Neural cell (in vitro differentiated cells): ENCODE measurements around the gene GIPC1. TPM values are rescaled to one million over a fixed set of nuclear protein-coding genes. Genes with fewer than 3 reads are reported as not detected.

Experiments used
- H2AFZ ChIP-seq: fragments of 200-600, 300-800 bp; sonication (generic), shearing (Covaris generic); 2 replicates; pipeline ENCODE4 v1.6.0; 2014; ENCODE audit warnings: low read depth, mild to moderate bottlenecking, antibody characterized with exemption, low read length, moderate library complexity
- H3F3A ChIP-seq: fragments of 200-600 bp; shearing (Covaris generic); 2 replicates; pipeline ENCODE4 v1.6.1; 2016; ENCODE audit warnings: mild to moderate bottlenecking, moderate library complexity, mixed read lengths, antibody characterized with exemption, low read length; ENCODE audit not compliant: insufficient read depth, poor library complexity, severe bottlenecking
- H3K27ac ChIP-seq: fragments of 200-600, 300-800 bp; sonication (generic), shearing (Covaris generic); 2 replicates; pipeline ENCODE4 v1.5.1; 2014; ENCODE audit warnings: mild to moderate bottlenecking, low read length, moderate library complexity
- H3K27me3 ChIP-seq: fragments of 300-800, 200-600 bp; sonication (generic), shearing (Covaris generic); 2 replicates; pipeline ENCODE4 v1.6.0; 2014; ENCODE audit warnings: mild to moderate bottlenecking, low read depth, low read length, moderate library complexity; ENCODE audit not compliant: insufficient read depth
- H3K36me3 ChIP-seq: fragments of 300-800, 200-600 bp; sonication (generic), shearing (Covaris generic); 2 replicates; pipeline ENCODE4 v1.5.1; 2014; ENCODE audit warnings: mild to moderate bottlenecking, antibody characterized with exemption, low read length, moderate library complexity; ENCODE audit not compliant: insufficient read depth
- H3K4me2 ChIP-seq: fragments of 300-800, 200-600 bp; sonication (generic), shearing (Covaris generic); 2 replicates; pipeline ENCODE4 v1.6.0; 2014; ENCODE audit warnings: mild to moderate bottlenecking, low read length
- H3K4me3 ChIP-seq: fragments of 300-800, 200-600 bp; sonication (generic), shearing (Covaris generic); 2 replicates; pipeline ENCODE4 v1.5.1; 2014; ENCODE audit warnings: mild to moderate bottlenecking, low read length, moderate library complexity
- H3K79me2 ChIP-seq: fragments of 200-600 bp; shearing (Covaris generic); replicated peaks from 2 replicates; pipeline ENCODE4 v1.6.0; 2014; ENCODE audit warnings: mild to moderate bottlenecking, low read length, moderate library complexity; ENCODE audit not compliant: insufficient read depth
- H3K9ac ChIP-seq: fragments of 300-800, 200-600 bp; sonication (generic), shearing (Covaris generic); 2 replicates; pipeline ENCODE4 v1.6.1; 2016; ENCODE audit warnings: mild to moderate bottlenecking, low read length, mixed read lengths
- H3K9me2 ChIP-seq: fragments of 200-600 bp; shearing (Covaris generic); 2 replicates; pipeline ENCODE4 v1.6.1; 2016; ENCODE audit warnings: mild to moderate bottlenecking, low read length, mixed read lengths; ENCODE audit not compliant: insufficient read depth
- H3K9me3 ChIP-seq: fragments of 200-600, 300-800 bp; sonication (generic), shearing (Covaris generic); 2 replicates; pipeline ENCODE4 v1.6.1; 2016; ENCODE audit warnings: mild to moderate bottlenecking, mixed run types, low read length, moderate library complexity, mixed read lengths
- H4K20me1 ChIP-seq: fragments of 200-600 bp; shearing (Covaris generic); 2 replicates; pipeline ENCODE4 v1.6.1; 2016; ENCODE audit warnings: mild to moderate bottlenecking, mixed run types; ENCODE audit not compliant: insufficient read depth
- CTCF ChIP-seq: fragments of 450-650 bp; IDR thresholded peaks from 2 replicates; pipeline ENCODE4 v1.5.1; 2014; ENCODE audit warnings: antibody characterized with exemption, mild to moderate bottlenecking, moderate library complexity; ENCODE audit not compliant: poor library complexity, severe bottlenecking
- EP300 ChIP-seq: fragments of 450-650 bp; conservative IDR thresholded peaks from 2 replicates; pipeline ENCODE4 v1.6.1; 2014; ENCODE audit warnings: antibody characterized with exemption, mild to moderate bottlenecking, moderate library complexity; ENCODE audit not compliant: poor library complexity, severe bottlenecking
- EZH2 ChIP-seq: fragments of 200-600, 300-800 bp; shearing (Covaris generic), sonication (generic); IDR thresholded peaks from 2 replicates; pipeline ENCODE4 v1.6.1; 2014; ENCODE audit warnings: antibody characterized with exemption, low read length, borderline replicate concordance, mild to moderate bottlenecking; ENCODE audit not compliant: insufficient read depth, poor library complexity, severe bottlenecking
- MXI1 ChIP-seq: fragments of 450-650 bp; conservative IDR thresholded peaks from 2 replicates; pipeline ENCODE4 v1.6.1; 2014; ENCODE audit warnings: antibody characterized with exemption, mild to moderate bottlenecking; ENCODE audit not compliant: poor library complexity, severe bottlenecking
- POLR2AphosphoS5 ChIP-seq: IDR thresholded peaks from 2 replicates; pipeline ENCODE4 v1.6.1; 2012
- RAD21 ChIP-seq: fragments of 450-650 bp; conservative IDR thresholded peaks from 2 replicates; pipeline ENCODE4 v1.6.1; 2014; ENCODE audit warnings: antibody characterized with exemption, mild to moderate bottlenecking, moderate library complexity
- REST ChIP-seq: IDR thresholded peaks from 2 replicates; pipeline ENCODE4 v1.6.1; 2012; ENCODE audit warnings: borderline replicate concordance
- SMC3 ChIP-seq: fragments of 450-650 bp; conservative IDR thresholded peaks from 2 replicates; pipeline ENCODE4 v1.6.1; 2014; ENCODE audit warnings: antibody characterized with exemption, mild to moderate bottlenecking, moderate library complexity; ENCODE audit not compliant: poor library complexity
- TAF1 ChIP-seq: IDR thresholded peaks from 2 replicates; pipeline ENCODE4 v1.6.1; 2012; ENCODE audit warnings: low read depth
- polyA plus RNA-seq: library from polyadenylated mRNA; depleted of rRNA; stranded (reverse); fragments of >200 nt; gene quantifications from 2 replicates; pipeline ENCODE4 v1.2.3, GENCODE V29; 2014

Gene GIPC1
- polyA plus RNA-seq, 1 donor from 2014 or later, result 128 TPM

- H3F3A ChIP-seq, result no peaks in the 10 kb centered on the region
- peaks cover 16% of the 10 kb centered on the region for H3K79me2 ChIP-seq
- H3K4me2 ChIP-seq, result peak overlapping the region; percentile 59
- H3K27ac ChIP-seq, result no peak overlapping the region
- H3K9me2 ChIP-seq, result no peaks in the 10 kb centered on the region
- H3K9ac ChIP-seq, result peak overlapping the region; percentile 75
- H2AFZ ChIP-seq, result peak overlapping the region; percentile 56
- H4K20me1 ChIP-seq, result no peaks in the 10 kb centered on the region
- H3K9me3 ChIP-seq, result no peaks in the 10 kb centered on the region
- no peaks in the 10 kb centered on the region for H3K27me3 ChIP-seq
- no peak for TF ChIP-seq EP300
- no peak for TF ChIP-seq RAD21
- no peak for TF ChIP-seq POLR2AphosphoS5
- no peak for TF ChIP-seq MXI1
- no peak for TF ChIP-seq REST
- TF ChIP-seq SMC3, result no peak
- TF ChIP-seq CTCF, result no peak
- TF ChIP-seq TAF1, result no peak
- TF ChIP-seq EZH2, result no peak
- peak overlapping the region; percentile 95 for H3K4me3 ChIP-seq
- H3K36me3 ChIP-seq, result no peaks in the 10 kb centered on the region
Observed at GRCh38 chr19:14494910-14495671, 836 bp downstream of the GIPC1 start.

- no peak overlapping the region for H3K4me2 ChIP-seq
- H3K9me2 ChIP-seq, result no peaks in the 10 kb centered on the region
- peak overlapping the region; percentile 2 for H3K9ac ChIP-seq
- H4K20me1 ChIP-seq, result no peaks in the 10 kb centered on the region
- H3F3A ChIP-seq, result no peaks in the 10 kb centered on the region
- TF ChIP-seq EP300, result no peak
- no peak for TF ChIP-seq CTCF
- TF ChIP-seq SMC3, result no peak
- TF ChIP-seq EZH2, result no peak
- TF ChIP-seq POLR2AphosphoS5, result no peak
- no peak for TF ChIP-seq TAF1
- TF ChIP-seq MXI1, result no peak
- no peak for TF ChIP-seq RAD21
- TF ChIP-seq REST, result no peak
- no peak overlapping the region for H3K27ac ChIP-seq
- H3K36me3 ChIP-seq, result no peaks in the 10 kb centered on the region
- peaks cover 16% of the 10 kb centered on the region for H3K79me2 ChIP-seq
- H3K27me3 ChIP-seq, result no peaks in the 10 kb centered on the region
- no peak overlapping the region for H2AFZ ChIP-seq
- H3K9me3 ChIP-seq, result no peaks in the 10 kb centered on the region
- H3K4me3 ChIP-seq, result peak overlapping the region; percentile 95
Observed at GRCh38 chr19:14494411-14494810, 1.5 kb downstream of the GIPC1 start.
